GM19193 (cell line): ENCODE results near the gene GRK5.
A peak's percentile ranks its signal among the peaks of the same experiment; 100 is the strongest.

Experiments
- POLR2A ChIP-seq: IDR thresholded peaks from 4 replicates; pipeline ENCODE4 v1.6.1; 2011; ENCODE audit not compliant: insufficient read depth, insufficient read length; ENCODE audit errors: extremely low read depth

The GRK5 gene

GRCh38 chr10:119270762-119271366, 63.5 kb downstream of the GRK5 start:
- TF ChIP-seq POLR2A, result peak; percentile 27

GRCh38 chr10:119272736-119273135, 65.4 kb downstream of the GRK5 start:
- no peak for TF ChIP-seq POLR2A

GRCh38 chr10:119273413-119273812, 66.0 kb downstream of the GRK5 start:
- no peak for TF ChIP-seq POLR2A

- no peak for TF ChIP-seq POLR2A
These were observed 67.2 kb downstream of the GRK5 start for GRCh38 chr10:119274519-119275045.

GRCh38 chr10:119275085-119275484, 67.7 kb downstream of the GRK5 start:
- no peak for TF ChIP-seq POLR2A

- TF ChIP-seq POLR2A, result no peak
These were observed 70.8 kb downstream of the GRK5 start for GRCh38 chr10:119278126-119278709.

- no peak for TF ChIP-seq POLR2A
These were observed 72.1 kb downstream of the GRK5 start for GRCh38 chr10:119279441-119279840.

GRCh38 chr10:119281581-119282071, 74.3 kb downstream of the GRK5 start:
- no peak for TF ChIP-seq POLR2A

- TF ChIP-seq POLR2A, result no peak
These were observed 75.1 kb downstream of the GRK5 start for GRCh38 chr10:119282446-119282845.

GRCh38 chr10:119283387-119283786, 76.0 kb downstream of the GRK5 start:
- no peak for TF ChIP-seq POLR2A

GRCh38 chr10:119283818-119284217, 76.4 kb downstream of the GRK5 start:
- no peak for TF ChIP-seq POLR2A

GRCh38 chr10:119284679-119285096, 77.3 kb downstream of the GRK5 start:
- no peak for TF ChIP-seq POLR2A

GRCh38 chr10:119285495-119286267, 78.3 kb downstream of the GRK5 start:
- TF ChIP-seq POLR2A, result no peak

- TF ChIP-seq POLR2A, result no peak
These were observed 79.1 kb downstream of the GRK5 start for GRCh38 chr10:119286516-119286915.

GRCh38 chr10:119286983-119287633, 79.7 kb downstream of the GRK5 start:
- no peak for TF ChIP-seq POLR2A
